ENCODE results near the gene AFG1L.
"Not testable (repeated sequence)": the region's sequence is repeated elsewhere in the genome, so short reads cannot be mapped to it uniquely, and the experiment has no call there.

AFG1L gene

GRCh38 chr6:108535114-108535742 lies 240.4 kb downstream of the AFG1L start:
- no peak overlapping the region for H3K4me3 ChIP-seq (ENCODE audit: low read depth, low read length)
- TF ChIP-seq CTCF (IDR thresholded peaks at IDR 0.05; ENCODE audit: low read depth, low read length), result no peak

- not testable (repeated sequence) for H3K4me3 ChIP-seq (ENCODE audit: low read depth, low read length)
Measured at GRCh38 chr6:108535920-108536535, 241.2 kb downstream of the AFG1L start.

- TF ChIP-seq CTCF (IDR thresholded peaks at IDR 0.05; ENCODE audit: low read depth, low read length), result peak; percentile 81
- H3K4me3 ChIP-seq (ENCODE audit: low read depth, low read length), result no peak overlapping the region
Measured at GRCh38 chr6:108541843-108542759, 247.2 kb downstream of the AFG1L start.

GRCh38 chr6:108543175-108543940 lies 248.5 kb downstream of the AFG1L start:
- no peak for TF ChIP-seq CTCF (IDR thresholded peaks at IDR 0.05; ENCODE audit: low read depth, low read length)
- no peak overlapping the region for H3K4me3 ChIP-seq (ENCODE audit: low read depth, low read length)

DNA sequence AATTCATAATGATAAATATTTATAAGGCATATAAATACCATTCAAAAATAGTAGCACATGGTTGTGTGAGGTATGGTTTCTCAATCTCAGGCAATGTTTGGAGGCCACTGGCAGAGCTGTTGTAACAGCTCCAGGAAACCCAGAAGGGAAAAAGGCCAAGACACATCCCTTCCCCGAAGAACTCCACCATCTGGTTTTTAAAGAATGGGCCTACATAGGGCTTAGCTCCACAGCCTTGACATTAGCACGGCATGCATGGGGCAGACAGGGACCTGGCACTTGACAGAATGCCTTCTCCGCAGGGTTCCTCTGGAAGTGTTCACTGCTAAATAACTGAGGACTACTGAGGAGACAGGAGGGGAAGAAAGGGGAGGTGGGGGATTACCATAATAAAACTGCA lies 249.8 kb downstream of the AFG1L start:
- TF ChIP-seq CTCF (IDR thresholded peaks at IDR 0.05; ENCODE audit: low read depth, low read length), result no peak
- H3K4me3 ChIP-seq (ENCODE audit: low read depth, low read length), result no peak overlapping the region

- no peak overlapping the region for H3K4me3 ChIP-seq (ENCODE audit: low read depth, low read length)
- no peak for TF ChIP-seq CTCF (IDR thresholded peaks at IDR 0.05; ENCODE audit: low read depth, low read length)
Measured at GRCh38 chr6:108546079-108547049, 251.5 kb downstream of the AFG1L start.

All from WI38 (cell line).